GM19025 (cell line): ENCODE data around the gene STARD6.
"Not testable (repeated sequence)": the region's sequence is repeated elsewhere in the genome, so short reads cannot be mapped to it uniquely, and the experiment has no call there.

Source experiments
- ATAC-seq: cut with Tn5 transposase; IDR thresholded peaks from one replicate; pipeline ENCODE4 v1.9.1; 2021; ENCODE audit warnings: mild to moderate bottlenecking, low read depth, moderate library complexity; ENCODE audit not compliant: unreplicated experiment

The STARD6 gene, protein sequence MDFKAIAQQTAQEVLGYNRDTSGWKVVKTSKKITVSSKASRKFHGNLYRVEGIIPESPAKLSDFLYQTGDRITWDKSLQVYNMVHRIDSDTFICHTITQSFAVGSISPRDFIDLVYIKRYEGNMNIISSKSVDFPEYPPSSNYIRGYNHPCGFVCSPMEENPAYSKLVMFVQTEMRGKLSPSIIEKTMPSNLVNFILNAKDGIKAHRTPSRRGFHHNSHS

DNA sequence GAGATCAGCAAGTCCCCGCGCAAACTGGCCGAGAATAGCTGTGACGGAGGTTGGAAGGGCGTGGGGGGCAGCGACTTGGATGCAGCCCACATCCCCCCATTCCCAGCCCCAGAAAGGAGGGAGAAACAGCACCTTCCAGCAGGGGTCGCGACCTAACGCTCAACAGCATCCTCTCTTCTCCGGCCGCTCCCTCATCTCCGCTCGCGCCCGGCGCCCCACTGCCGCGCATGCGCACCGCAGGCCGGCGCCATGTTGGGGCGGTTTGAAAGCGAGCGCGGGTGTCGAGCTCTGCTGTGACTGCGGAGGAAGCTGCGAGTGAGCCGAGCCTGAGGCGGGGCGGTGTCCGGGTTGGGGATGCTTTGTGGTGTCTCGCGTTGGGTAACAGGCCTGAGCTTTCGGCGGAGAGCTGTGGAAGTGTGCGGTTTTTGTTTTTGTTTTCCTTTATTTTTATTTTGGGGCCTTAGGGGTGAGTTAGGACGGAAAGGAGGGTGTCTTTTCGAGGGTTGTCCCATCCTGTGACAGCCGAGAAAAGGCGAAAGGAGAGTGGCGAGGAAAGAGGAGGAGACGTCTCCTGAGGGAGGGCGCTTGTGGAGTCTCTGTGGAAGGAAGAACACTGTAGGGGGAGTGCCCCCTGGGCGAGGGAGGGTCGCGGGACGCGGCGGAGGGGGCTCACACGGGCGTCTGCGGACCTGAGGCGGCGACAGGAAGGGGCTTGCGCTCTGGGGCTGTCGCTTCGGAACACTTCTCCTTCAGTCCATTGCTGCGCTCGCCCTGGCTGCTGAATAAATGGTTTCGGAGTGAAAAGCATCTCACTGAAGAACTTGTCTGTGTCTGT lies at the start of gene STARD6, which contains the start of gene C18orf54:
TSS of gene STARD6 (minus strand) at position 199 of the 835 bp plus-strand sequence. CDS start 3,285 bp downstream, outside the sequence.
TSS of gene C18orf54 (plus strand) at position 247 of the 835 bp plus-strand sequence. CDS start 2,667 bp downstream, outside the sequence.
- ATAC-seq, result peak; percentile 94

DNA sequence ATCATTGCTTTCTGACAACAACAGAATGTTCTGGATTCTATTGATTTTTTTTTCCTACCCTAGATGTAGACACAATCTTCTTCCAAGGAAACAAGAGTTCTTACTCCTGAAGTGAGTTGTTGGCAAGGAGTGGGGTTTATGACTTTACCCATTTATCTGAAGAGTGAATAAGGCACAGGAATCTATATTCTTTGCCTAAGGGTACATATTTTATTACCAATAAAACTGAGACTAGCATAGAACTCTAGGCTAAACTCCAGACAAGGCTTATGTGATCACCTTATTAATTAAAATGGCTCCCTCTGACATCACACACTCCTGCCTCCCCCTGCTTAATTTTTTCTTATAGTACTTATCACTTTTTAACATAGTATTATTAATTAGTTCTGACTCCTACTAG lies 47.6 kb upstream of the STARD6 start:
- no peak for ATAC-seq

DNA sequence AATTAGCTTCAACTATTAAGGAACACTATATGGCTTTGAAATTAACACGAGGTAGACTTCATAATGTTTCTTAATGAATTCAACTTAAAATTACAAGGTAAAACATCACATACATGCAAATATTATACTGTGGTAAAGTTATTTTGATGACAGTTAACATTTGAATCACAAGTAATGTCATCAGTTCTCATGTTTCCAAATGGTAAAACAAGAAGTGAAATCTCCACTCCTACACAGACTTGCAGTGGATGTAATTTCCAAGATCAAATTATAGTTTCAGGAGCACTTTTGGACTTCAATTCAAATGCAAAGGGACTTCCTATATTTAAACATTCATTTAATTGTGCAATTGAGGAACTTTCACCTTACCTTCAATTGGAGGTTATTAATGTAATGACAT lies 39.1 kb upstream of the STARD6 start:
- ATAC-seq, result no peak

DNA sequence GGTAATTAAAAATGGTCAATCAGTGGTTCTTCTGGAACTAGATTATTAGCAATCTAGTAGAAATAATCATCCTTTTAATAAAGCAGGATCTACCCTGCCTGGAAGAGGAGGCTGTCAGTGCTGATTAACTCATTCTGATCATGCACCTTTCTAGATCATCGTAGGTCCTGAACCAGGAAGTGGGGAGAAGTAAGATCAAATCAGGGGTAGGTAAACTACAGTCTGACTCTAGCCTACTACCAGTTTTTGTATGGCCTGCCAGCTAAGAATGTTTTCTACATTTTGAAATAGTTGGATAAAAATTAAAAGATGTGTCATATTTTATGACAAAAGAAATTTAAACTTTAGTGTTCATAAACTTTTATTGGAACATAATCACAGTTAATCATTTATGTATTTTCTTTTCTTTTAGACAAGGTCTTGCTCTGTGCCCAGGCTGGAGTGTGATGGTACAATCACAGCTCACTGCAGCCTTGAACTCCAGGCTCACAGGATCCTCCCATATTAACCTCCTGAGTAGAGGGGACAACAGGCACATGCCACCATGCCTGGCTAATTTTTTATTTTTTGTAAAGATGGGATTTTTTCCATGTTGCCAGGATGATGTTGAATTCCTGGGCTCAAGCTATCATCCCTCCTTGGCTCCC lies 36.1 kb upstream of the STARD6 start:
- no peak for ATAC-seq

DNA sequence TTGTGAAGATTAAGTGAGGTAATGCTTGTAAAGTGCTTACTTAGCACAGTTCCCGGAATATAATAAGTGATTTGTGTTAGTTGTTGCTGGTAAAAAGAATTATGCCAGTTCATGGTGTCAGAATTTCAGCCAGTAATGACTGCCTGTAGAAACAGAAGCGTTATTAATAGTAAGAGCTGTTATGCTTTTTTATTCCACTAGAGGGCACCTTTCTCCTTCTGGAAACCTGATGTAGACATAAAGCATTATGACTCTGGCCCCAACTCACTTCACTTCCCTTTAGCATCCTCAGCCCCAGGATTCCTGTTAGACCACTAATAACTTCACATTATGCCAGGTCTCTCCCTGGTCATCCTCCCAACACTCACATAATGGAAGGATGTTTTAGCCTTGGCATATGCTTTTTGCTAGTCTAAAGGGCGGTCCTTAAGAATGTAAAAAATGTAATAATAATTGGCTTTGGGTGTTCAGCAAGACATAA lies 34.9 kb upstream of the STARD6 start:
- no peak for ATAC-seq

DNA sequence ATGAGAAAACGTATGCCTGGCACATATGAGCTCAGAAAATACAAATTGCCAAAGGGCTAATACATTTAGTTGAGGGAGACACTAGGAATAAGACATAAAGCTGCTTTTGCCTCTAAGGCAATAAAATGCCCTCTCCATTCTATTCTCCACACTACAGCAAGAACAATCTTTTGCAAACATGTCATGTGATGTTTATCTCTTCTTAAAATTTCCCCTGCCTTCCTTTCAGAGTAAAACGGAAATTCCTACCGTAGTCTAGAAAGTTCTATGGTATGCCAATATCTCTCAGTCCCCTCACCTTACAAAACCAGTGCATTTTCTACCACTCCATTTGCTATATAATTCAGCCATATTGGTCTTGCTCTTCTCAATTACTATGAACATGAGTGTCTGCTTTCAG lies 33.2 kb upstream of the STARD6 start:
- ATAC-seq, result no peak

DNA sequence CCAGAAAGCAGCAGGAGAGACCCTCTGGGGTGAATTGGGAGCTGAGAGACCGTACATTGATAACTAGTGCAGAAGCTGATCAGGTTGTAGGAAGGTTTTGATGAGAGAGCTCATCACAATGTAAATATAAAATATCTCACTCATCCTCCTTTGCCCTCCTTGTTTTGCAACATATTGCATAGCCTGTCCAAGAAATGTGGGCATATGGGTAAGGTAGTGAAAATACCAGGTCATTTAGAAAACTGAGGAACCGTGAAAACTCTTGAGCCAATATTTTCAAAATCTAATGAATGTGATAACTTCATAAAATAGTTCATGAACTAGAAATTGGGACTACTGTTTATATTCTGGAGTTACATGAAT lies 31.5 kb upstream of the STARD6 start:
- peak; percentile 10 for ATAC-seq

DNA sequence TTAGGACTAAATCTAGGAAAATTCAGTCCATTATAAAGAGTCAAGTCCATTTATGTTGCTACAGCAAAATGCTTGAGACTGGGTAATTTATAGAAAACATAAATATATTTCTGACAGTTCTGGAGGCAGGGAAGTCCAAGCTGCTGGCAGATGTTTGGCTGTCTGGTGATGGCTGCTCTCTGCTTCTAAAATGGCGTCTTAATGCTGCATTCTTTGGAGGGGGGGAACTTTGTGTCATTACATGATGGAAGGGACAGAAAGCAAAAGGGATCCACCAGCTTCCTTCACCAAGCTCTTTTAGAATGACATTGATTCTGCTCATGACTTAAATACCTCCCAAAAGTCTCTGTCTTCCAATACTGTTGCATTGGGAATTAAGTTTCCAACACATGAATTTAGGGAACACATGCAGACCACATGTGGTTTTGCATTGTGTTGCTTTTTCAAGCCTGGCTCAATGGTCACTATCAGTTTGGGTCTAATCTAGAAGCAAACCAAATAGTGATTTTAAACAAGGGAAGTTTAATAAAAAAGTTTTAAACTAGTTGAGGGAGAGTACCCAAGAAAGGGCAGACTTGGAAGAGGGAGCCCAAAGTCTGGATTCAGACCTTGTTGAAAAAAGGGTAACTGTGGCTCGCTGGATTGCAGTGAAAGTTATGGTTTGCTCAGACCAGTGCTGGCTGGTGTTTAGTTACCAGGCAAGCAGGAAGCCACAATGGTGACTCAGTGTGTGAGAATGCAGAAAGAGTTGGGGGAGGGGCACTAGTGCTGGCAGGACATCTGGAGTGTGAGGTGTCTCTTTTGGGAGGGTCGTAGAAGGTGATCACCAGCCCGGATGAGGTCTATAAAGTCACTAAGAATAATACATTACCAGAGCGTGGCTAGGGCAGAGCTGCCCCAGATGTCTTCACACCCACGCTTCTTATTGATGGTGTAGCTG lies 30.8 kb upstream of the STARD6 start:
- peak; percentile 93 for ATAC-seq

DNA sequence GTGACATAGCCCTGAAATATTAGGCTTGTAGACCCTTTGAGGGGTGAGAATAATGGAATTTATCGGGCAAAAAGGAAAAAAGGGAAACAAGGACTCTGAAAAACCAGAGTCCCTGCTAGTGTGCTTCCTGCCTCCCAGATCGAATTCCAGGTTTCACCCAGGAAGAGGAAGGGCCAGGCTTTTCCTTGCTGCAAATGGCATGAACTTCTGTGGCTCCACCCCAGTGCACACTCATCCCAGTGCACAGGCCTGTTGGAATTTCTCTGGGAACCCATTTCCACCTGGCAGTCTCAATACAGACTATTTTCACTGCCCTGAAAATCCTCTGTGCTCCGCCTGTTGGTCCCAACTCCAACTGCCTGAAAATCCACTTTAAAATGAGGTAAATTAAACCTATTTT lies 30.0 kb upstream of the STARD6 start:
- ATAC-seq, result no peak

DNA sequence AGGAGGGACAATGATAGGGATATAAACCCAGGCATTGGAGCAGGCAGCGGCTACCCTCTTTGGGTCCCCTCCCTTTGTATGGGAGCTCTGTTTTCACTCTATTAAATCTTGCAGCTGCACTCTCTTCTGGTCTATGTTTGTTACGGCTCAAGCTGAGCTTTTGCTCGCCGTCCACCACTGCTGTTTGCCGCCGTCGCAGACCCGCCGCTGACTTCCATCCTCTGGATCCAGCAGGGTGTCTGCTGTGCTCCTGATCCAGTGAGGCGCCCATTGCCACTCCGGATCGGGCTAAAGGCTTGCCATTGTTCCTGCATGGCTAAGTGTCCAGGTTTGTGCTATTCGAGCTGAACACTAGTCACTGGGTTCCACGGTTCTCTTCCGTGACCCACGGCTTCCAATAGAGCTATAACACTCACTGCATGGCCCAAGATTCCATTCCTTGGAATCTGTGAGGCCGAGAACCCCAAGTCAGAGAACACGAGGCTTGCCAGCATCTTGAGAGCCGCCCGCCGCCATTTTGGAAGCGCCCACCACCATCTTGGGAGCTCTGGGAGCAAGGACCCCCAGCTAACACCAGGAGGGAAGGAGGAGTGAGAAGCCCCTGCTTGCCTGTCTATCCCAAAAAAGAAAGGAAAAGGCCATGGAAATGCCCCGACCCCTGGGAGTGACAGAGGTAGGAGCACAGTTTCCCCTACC lies 29.3 kb upstream of the STARD6 start:
- not testable (repeated sequence) for ATAC-seq

DNA sequence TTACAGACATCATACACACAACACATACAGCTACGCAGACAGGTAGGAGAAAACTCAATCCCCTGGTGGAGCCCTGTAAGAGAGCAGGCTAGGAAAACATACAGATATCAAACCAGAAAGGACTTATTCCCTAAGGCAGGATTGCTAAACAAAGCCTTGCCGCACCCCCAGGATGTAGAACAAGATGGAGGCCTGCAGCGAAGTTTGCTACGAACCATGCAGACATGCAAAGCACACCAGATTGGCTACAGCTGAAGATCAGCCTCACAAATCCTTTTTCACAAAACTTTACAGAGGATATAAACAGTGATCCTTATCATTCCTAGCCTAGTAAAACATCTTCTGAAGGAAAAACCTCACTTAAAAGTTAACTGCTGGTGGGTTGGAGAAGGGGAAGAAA lies 28.4 kb upstream of the STARD6 start:
- ATAC-seq, result no peak

DNA sequence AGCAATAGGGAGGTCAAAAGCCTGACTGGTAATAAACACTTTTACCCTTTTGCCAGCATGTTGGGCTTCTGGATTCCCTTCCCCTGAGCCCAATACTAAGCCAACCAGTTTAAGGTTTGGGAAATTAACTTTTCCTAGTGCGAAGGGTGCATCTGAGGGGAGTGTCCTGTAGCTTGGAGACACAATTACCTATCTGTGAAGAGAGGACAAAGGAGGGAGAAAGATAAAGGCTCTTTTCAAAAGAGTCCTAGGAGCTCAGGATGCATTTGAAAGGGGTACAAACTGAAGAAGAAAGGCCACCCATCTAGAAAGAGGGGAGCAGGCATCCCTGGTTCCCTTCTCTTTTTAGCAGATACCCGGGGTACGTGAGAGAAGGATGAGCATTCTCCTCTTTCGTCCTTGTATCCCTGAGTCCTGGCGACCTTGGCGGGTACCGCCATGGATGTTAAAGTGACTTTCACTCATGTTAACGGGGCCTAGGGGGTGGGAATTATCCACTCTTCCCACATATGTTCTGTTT lies 25.1 kb upstream of the STARD6 start:
- no peak for ATAC-seq

DNA sequence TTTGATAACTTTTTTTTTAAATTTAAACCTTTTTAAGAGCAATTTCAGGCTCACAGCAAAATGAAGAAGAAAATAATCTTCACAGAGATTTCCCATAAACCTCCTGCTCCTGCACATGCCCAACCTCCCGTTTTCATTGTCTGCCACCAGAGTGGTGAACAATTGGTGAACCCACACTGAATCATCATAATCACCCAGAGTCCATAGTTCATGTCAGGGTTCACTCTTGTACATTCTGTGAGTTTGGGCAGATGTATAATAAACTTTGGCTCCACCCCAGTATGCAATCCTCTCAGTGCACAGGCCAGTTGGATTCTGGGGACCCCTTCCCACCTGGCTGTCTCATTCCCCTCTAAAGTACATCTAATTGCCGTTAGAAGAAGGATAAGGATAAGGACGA lies 24.4 kb upstream of the STARD6 start:
- no peak for ATAC-seq

DNA sequence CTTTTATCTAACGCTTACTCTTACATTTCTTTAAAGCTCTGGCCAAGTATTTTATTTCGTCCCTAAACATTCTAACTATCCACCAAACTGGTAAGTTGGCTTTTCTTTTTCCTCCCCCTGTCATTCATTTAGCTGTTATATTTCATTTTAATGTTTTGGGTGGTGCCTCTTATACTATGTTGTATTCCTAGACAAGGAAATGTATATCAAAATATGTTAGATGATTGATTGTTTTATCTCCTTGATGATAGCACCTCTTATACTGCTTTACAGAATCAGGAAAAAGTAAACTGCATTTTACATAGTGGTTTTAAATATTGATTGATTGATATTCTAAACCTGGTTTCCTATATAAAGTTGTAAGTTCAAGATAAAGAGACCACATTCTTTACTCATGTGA lies 24.0 kb upstream of the STARD6 start:
- no peak for ATAC-seq

DNA sequence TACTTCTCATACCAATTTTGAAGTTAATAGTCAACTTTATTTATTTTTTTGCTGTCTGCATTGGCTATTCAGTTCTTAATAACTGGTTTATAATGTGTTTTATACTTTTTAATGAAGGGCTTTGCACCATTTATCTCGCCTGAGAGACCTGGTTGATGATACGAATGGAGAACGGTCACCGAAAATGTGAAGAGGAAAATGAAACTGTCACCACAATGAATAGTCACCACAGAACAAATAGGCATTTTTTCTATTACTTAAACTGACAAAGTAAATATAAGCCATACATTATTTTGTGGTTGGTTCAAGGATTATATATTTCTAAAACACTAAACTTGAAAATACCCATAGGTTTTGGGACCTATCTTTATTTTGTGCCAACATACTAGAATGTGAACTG lies 20.4 kb upstream of the STARD6 start:
- ATAC-seq, result no peak

DNA sequence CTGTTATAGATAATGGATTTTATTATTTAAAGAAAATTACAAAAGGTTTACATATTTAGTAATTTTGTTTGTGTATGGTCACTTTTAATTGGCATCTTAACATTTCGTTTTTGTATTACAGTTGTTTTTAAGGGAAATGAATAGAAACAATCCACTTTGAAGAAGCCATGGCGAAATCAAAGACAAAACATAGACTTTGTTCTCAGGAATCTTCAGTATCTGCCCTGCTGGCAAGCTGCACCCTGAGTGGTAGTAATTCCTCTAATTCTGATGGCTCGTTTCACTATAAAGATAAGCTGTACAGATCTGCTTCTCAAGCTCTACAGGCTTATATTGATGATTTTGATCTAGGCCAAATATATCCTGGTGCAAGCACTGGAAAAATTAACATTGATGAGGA lies 2.7 kb upstream of the STARD6 start:
- no peak for ATAC-seq

DNA sequence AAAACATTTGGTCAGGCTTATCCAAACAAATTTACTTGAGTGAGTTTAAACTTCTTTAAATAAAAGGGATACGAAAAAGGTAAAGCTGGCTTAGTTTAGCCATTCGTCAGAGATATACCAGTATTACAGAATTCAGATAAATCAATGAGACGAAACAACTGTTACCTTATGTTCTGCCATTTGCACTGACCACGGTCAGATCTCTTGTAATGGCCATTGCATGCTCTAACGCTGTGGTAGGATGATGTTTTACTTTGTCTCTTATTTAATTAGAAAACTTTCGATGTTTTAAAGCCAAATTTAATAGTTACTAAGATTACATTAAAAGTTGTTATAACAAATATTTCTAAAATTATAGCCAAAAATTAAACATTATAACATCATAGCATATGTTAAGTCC lies 1.6 kb upstream of the STARD6 start:
- no peak for ATAC-seq

DNA sequence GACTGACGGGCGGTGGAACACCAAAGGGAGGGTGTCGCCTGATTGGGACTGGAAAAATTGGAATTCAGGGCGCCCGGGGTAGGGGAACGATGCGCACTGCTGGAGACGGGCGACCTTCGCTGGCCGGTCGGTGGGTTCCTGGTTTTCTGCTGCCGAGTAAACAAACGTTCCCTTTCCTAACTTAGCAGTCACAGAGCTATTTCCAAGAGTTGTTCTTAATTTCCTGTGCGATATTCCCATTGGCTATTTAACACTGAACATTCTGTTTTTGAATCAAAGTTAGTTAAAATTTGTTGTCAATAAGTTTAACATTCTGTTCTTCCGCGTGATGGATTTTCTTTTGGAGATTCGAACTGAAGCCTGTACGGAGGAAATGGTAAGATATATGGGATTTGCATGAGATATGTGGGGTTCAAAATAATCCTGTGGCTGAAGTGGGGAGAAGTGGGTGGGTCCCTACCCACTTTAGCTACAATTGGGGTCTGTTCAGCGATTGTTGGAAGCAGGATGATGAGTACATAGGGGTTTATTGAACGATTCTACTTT lies 910 bp upstream of the STARD6 start:
- peak; percentile 6 for ATAC-seq

DNA sequence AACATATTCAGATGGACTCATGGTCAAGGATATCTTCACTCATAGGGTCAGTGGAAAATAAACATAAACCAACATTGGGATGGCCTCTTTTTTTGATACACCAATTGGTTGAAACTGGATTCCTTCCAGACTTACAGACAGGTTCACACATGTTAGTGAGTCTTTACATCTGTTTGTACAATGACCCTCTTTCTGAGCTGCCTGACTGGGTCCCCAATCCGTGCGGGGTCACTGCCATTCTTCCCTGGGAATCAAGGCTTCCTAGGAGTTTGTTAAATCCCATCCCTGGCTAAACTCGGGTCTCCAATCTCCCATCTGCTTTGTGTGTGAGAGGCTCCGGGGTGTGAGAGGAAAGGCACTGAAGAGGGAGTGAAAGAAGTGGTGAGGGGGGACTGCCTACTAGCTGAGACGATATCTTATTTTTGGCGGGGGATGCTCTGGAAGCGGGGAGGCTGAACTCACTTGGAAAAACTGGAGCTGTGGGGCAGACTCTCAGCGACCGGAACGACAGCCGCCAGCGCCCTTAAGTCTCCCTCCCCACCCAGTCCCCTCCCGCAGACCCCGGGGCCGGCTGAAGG lies 487 bp downstream of the STARD6 start:
- ATAC-seq, result peak; percentile 33
